B cell (primary cell): ENCODE measurements around the gene TMEM30B. TPM values are rescaled to one million over a fixed set of nuclear protein-coding genes. Genes with fewer than 3 reads are reported as not detected.

Experiments used
- ATAC-seq: fragments of 200-7000 bp; cut with Tn5 transposase; one replicate; pipeline ENCODE4 v1.10.0; 2021; ENCODE audit warnings: low read depth, mild to moderate bottlenecking, moderate number of reproducible peaks, moderate library complexity
- CTCF ChIA-PET: fragments of 350-600 bp; sonication (Branson Sonifier 250); formaldehyde crosslinking; loops from one replicate; lab custom pipeline; 2021; ENCODE audit warnings: antibody characterized with exemption, inconsistent platforms; lab: Charles Lee
- POLR2A ChIA-PET: fragments of 350-600 bp; sonication (Branson Sonifier 250); formaldehyde crosslinking; loops from one replicate; lab custom pipeline; 2021; ENCODE audit warnings: antibody characterized with exemption; lab: Charles Lee
- DNase-seq: peaks from one replicate; pipeline ENCODE4 v3.0.0; 2013
- H2AFZ ChIP-seq: 2 replicates; pipeline ENCODE4 v1.6.1; 2012; ENCODE audit warnings: mild to moderate bottlenecking, low read depth, low read length; ENCODE audit not compliant: insufficient read depth, poor library complexity, severe bottlenecking
- H3K27ac ChIP-seq, 2 donors: 1 replicate in 1 of 2; 2 replicates in 1 of 2; pipeline ENCODE4 v1.5.1; 2012 to 2013; ENCODE audit warnings: low read length in 2 of 2, mild to moderate bottlenecking in 2 of 2, moderate library complexity in 1 of 2
- H3K27me3 ChIP-seq, 4 experiments: fragments of 200-600 bp in 1 of 4; sonication (generic) in 1 of 4; replicated peaks in 1 of 4; 1 replicate in 2 of 4; 2 replicates in 2 of 4; pipeline versions ENCODE4 v1.6.1 to v1.7.0; 2013 to 2016; ENCODE audit warnings: low read length in 3 of 4, mild to moderate bottlenecking in 2 of 4, mixed read lengths in 1 of 4, moderate library complexity in 1 of 4; ENCODE audit not compliant: insufficient read depth in 4 of 4, control insufficient read depth in 3 of 4; ENCODE audit errors: control extremely low read depth in 1 of 4
- H3K36me3 ChIP-seq, 2 experiments: replicated peaks in 1 of 2; 1 replicate in 1 of 2; 2 replicates in 1 of 2; pipeline versions ENCODE4 v1.6.1 to v1.7.1; 2013; ENCODE audit warnings: low read length in 1 of 2; ENCODE audit not compliant: insufficient read depth in 2 of 2, control insufficient read depth in 1 of 2; ENCODE audit errors: control extremely low read depth in 1 of 2, extremely low read depth in 1 of 2
- H3K4me1 ChIP-seq, 2 donors: fragments of 200-600 bp in 1 of 2; sonication (generic) in 1 of 2; 1 replicate in 1 of 2; 2 replicates in 1 of 2; pipeline versions ENCODE4 v1.5.1 to v1.6.1; 2013 to 2017; ENCODE audit warnings: low read length in 2 of 2; ENCODE audit not compliant: control insufficient read depth in 2 of 2, insufficient read depth in 2 of 2
- H3K4me2 ChIP-seq: replicated peaks from 2 replicates; pipeline ENCODE3; 2012; ENCODE audit warnings: mild to moderate bottlenecking, low read depth, low read length; ENCODE audit not compliant: poor library complexity, severe bottlenecking
- H3K4me3 ChIP-seq, 5 experiments: fragments of 200-600 bp in 1 of 5; sonication (generic) in 1 of 5; 1 replicate in 3 of 5; 2 replicates in 2 of 5; pipeline versions ENCODE4 v1.5.1 to v1.7.0; 2011 to 2016; ENCODE audit warnings: low read length in 4 of 5, mild to moderate bottlenecking in 4 of 5, low read depth in 2 of 5, control low read depth in 1 of 5, moderate library complexity in 1 of 5; ENCODE audit not compliant: insufficient read depth in 1 of 5; ENCODE audit errors: control extremely low read depth in 1 of 5, extremely low read depth in 1 of 5
- H3K79me2 ChIP-seq: fragments of 200-600 bp; sonication (generic); one replicate; pipeline ENCODE4 v1.6.0; 2016; ENCODE audit warnings: low read length; ENCODE audit not compliant: control insufficient read depth, insufficient read depth
- H3K9ac ChIP-seq: fragments of 200-600 bp; sonication (generic); 2 replicates; pipeline ENCODE4 v1.6.1; 2017; ENCODE audit warnings: mild to moderate bottlenecking, low read length, moderate library complexity
- H3K9me3 ChIP-seq, 3 donors: one replicate each; pipeline versions ENCODE4 v1.6.1 to v1.7.1; 2013; ENCODE audit warnings: low read length in 2 of 3; ENCODE audit not compliant: control insufficient read depth in 2 of 3, insufficient read depth in 1 of 3; ENCODE audit errors: control extremely low read depth in 1 of 3
- H4K20me1 ChIP-seq: 2 replicates; pipeline ENCODE4 v1.6.0; 2012; ENCODE audit warnings: mild to moderate bottlenecking, low read length; ENCODE audit not compliant: insufficient read depth, control insufficient read depth, poor library complexity, severe bottlenecking
- H3K27ac Mint-ChIP-seq: one replicate; pipeline ENCODE4 v1.8.0; 2021; ENCODE audit warnings: mixed read lengths
- H3K27me3 Mint-ChIP-seq: one replicate; pipeline ENCODE4 v1.8.0; 2021; ENCODE audit warnings: mixed read lengths
- H3K4me1 Mint-ChIP-seq: one replicate; pipeline ENCODE4 v1.8.0; 2021; ENCODE audit warnings: mixed read lengths
- H3K4me3 Mint-ChIP-seq: one replicate; pipeline ENCODE4 v1.8.0; 2021; ENCODE audit warnings: mixed read lengths
- H3K9me3 Mint-ChIP-seq: one replicate; pipeline ENCODE4 v1.8.0; 2022; ENCODE audit warnings: mixed read lengths; ENCODE audit not compliant: insufficient read depth
- EZH2 ChIP-seq: IDR thresholded peaks from 2 replicates; pipeline ENCODE4 v1.6.1; 2012; ENCODE audit warnings: borderline replicate concordance, low read depth, mild to moderate bottlenecking, moderate library complexity, low read length; ENCODE audit not compliant: insufficient read depth, poor library complexity, severe bottlenecking
- WGBS: methylation state at CpG from one replicate; pipeline ENCODE4 v1.1.5; 2013; ENCODE audit warnings: missing lambda C conversion rate; ENCODE audit not compliant: insufficient coverage; 5-methylcytosine and 5-hydroxymethylcytosine counted together
- intact Hi-C: fragments of 100-400 bp; cut with micrococcal nuclease; formaldehyde crosslinking; loops from one replicate; pipeline ENCODE4 v1.10.0; 2022
- polyA plus RNA-seq: library from polyadenylated mRNA; depleted of rRNA; stranded (reverse); fragments of >200 nt; gene quantifications from 2 replicates; pipeline ENCODE4 v1.2.3, GENCODE V29; 2012
- total RNA-seq, 2 donors: library from RNA; stranded (reverse); fragments of 120-200 nt in 1 of 2; gene quantifications; 1 replicate in 1 of 2; 2 replicates in 1 of 2; pipeline versions ENCODE4 v1.2.3 to v1.2.4, GENCODE V29; 2013 to 2022
- TF ChIP-seq, protein P1 (sequence below): fragments of 200-600 bp; IDR thresholded peaks from one replicate; pipeline ENCODE4 v1.8.0; 2022; ENCODE audit warnings: antibody characterized with exemption, mild to moderate bottlenecking

Gene TMEM30B
- total and polyA plus RNA-seq, 2 donors (not counting 1 experiment from before 2014, with no cell fraction given), result 0.19 to 0.20 TPM

DNA sequence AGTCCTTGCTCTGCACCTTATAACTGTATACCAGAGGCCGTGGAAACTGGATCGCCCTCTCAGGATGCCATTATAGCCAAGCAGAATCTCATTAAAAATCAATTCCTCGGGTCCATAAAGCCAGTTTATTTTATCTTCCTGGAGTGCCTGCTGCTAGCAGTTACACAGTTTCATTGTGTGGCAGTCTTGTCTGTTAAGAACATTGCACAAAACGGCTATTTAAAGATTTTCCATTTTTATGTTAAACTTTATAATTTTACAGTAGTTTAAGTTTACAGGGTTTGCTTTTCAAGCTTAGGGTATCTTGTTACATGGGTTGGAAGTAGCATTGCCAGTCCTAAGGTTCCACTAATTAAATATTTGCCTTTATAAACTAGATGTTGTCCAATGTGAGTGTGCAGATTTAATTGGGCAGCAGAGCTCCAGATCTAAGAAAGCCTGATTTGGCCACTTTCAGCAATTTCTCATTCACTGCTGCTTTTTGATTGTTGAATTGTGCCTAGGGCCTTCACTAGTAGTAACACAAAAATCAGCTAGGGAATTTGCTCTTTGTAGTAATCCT, 17.0 kb downstream of the TMEM30B start:
- Mint-ChIP-seq H3K4me1 (no peaks in the 10 kb centered on the region), H3K27me3 (peaks cover 44% of the 10 kb centered on the region), H3K9me3 (no peaks in the 10 kb centered on the region), H3K4me3 (no peak overlapping the region), H3K27ac (no peak overlapping the region)
- H3K9me3 ChIP-seq, result no peaks in the 10 kb centered on the region
- no peak overlapping the region for H3K4me2 ChIP-seq
- ATAC-seq (no peak), DNase-seq (no peak)
- intact Hi-C loops, result no loop called here
- H4K20me1 ChIP-seq, result no peaks in the 10 kb centered on the region
- H3K9ac ChIP-seq, result no peak overlapping the region
- H3K79me2 ChIP-seq, result no peaks in the 10 kb centered on the region
- H3K27ac ChIP-seq, result no peak overlapping the region
- CTCF ChIA-PET, result interaction anchor here (1.6 kb wide), 1 partner anchor 13 kb away, joined by 4 read pairs; no protein-coding TSS in a partner anchor
- POLR2A ChIA-PET, result no interaction called here
- H3K36me3 ChIP-seq, result no peaks in the 10 kb centered on the region
- TF ChIP-seq, protein P1, sequence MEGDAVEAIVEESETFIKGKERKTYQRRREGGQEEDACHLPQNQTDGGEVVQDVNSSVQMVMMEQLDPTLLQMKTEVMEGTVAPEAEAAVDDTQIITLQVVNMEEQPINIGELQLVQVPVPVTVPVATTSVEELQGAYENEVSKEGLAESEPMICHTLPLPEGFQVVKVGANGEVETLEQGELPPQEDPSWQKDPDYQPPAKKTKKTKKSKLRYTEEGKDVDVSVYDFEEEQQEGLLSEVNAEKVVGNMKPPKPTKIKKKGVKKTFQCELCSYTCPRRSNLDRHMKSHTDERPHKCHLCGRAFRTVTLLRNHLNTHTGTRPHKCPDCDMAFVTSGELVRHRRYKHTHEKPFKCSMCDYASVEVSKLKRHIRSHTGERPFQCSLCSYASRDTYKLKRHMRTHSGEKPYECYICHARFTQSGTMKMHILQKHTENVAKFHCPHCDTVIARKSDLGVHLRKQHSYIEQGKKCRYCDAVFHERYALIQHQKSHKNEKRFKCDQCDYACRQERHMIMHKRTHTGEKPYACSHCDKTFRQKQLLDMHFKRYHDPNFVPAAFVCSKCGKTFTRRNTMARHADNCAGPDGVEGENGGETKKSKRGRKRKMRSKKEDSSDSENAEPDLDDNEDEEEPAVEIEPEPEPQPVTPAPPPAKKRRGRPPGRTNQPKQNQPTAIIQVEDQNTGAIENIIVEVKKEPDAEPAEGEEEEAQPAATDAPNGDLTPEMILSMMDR, result no peak
- no peak for TF ChIP-seq EZH2
- H3K4me3 ChIP-seq, result no peak overlapping the region
- H2AFZ ChIP-seq, result no peak overlapping the region
- H3K27me3 ChIP-seq, result peaks cover 0 to 6% (median 4%) of the 10 kb centered on the region in 4 experiments
- no peaks in the 10 kb centered on the region for H3K4me1 ChIP-seq
- WGBS, result 100% methylated on average over 1 of the region's 4 CpGs

GRCh38 chr14:61262082-61262481, 19.1 kb downstream of the TMEM30B start:
- intact Hi-C loops, result no loop called here

More at GRCh38 chr14:61262082-61262481, 19.1 kb downstream of the TMEM30B start:
- Histone ChIP-seq H2AFZ (no peak overlapping the region), H3K27me3 (peaks cover 0 to under 1% (median 0%) of the 10 kb centered on the region in 4 experiments), H3K36me3 (no peaks in the 10 kb centered on the region), H3K79me2 (no peaks in the 10 kb centered on the region), H3K4me2 (no peak overlapping the region), H4K20me1 (no peaks in the 10 kb centered on the region), H3K4me3 (no peak overlapping the region), H3K9ac (no peak overlapping the region), H3K27ac (no peak overlapping the region), H3K4me1 (no peaks in the 10 kb centered on the region), H3K9me3 (no peaks in the 10 kb centered on the region)
- peaks cover 39% of the 10 kb centered on the region for H3K27me3 Mint-ChIP-seq
- H3K9me3 Mint-ChIP-seq, result no peaks in the 10 kb centered on the region
- no peak overlapping the region for H3K27ac Mint-ChIP-seq
- TF ChIP-seq, protein P1, result no peak
- no peak for TF ChIP-seq EZH2
- no peaks in the 10 kb centered on the region for H3K4me1 Mint-ChIP-seq
- ATAC-seq, result no peak
- no CpG with 5 or more reads among the region's 4 CpGs for WGBS
- CTCF ChIA-PET, result interaction anchor here (0.7 to 4.9 kb wide), 3 partner anchors 8 to 870 kb away, joined by 3 to 19 read pairs (median 8); no protein-coding TSS in a partner anchor
- no peak overlapping the region for H3K4me3 Mint-ChIP-seq
- POLR2A ChIA-PET, result no interaction called here
- no peak for DNase-seq
